Globus pallidus (tissue), 1 donor: Measurements from ENCODE around the gene STRA8.

Experiments
- DNase-seq: peaks from one replicate; pipeline ENCODE4 v3.0.0-alpha.2; 2015; ENCODE audit warnings: low spot score

The STRA8 gene

GRCh38 chr7:135238112-135238744, 4.6 kb downstream of the STRA8 start:
- no peak for DNase-seq

GRCh38 chr7:135239263-135239662, 5.6 kb downstream of the STRA8 start:
- no peak for DNase-seq

GRCh38 chr7:135240441-135240840, 6.8 kb downstream of the STRA8 start:
- DNase-seq: peak; percentile 48

DNA sequence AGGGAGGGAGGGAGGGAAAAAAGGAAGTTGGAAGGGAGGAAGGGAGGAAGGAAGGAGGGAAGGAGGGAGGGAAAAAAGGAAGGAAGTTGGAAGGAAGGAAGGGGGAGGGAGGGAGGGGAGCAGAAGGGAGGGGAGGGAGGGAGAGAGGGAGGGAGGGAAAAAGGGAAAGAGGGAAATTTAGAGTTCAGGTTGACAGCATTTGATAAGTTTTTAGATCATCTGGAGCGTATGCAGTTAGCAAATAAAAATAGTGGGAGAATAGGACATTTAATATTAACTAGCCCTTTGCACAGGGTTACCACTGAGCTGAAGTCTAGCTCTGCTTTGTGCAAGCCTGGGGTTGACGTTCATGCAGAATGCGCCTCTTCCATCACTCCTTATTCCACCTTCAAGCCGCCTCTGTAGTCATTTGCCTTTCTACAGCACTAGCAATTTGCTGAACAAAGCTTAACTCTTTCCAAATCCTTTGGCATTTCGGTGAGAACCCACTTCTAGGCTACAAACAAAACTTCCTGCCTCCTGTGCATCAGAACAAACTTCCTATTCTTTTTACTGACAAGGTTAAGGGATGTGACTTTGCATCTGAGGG, 8.6 kb downstream of the STRA8 start:
- DNase-seq: no peak

- no peak for DNase-seq
Measured at GRCh38 chr7:135245226-135246190, 11.9 kb downstream of the STRA8 start.

DNA sequence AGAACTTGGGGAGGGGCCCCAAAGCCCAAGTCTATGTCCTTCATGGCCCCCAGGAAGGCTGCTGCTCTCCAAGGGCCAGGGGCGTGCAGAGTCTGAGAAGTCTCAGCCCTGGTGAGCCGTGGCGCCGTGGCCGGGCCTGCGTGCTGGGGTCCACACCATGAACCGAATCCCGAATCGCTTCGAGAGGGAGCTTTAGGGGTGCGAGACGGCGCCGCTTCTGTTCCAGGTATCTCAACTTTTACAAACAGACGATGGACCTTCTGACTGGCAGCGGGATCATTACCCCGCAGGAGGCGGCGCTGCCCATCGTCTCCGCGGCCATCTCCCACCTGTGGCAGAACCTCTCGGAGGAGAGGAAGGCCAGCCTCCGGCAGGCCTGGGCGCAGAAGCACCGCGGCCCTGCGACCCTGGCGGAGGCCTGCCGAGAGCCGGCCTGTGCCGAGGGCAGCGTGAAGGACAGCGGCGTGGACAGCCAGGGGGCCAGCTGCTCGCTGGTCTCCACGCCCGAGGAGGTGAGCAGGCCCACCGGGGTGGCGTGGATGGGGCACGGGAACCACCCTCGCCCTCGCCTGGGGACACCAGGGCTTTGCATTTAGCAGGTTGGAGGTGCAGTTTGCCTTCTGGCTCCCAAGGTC, 12.7 kb downstream of the STRA8 start:
- DNase-seq: no peak

DNA sequence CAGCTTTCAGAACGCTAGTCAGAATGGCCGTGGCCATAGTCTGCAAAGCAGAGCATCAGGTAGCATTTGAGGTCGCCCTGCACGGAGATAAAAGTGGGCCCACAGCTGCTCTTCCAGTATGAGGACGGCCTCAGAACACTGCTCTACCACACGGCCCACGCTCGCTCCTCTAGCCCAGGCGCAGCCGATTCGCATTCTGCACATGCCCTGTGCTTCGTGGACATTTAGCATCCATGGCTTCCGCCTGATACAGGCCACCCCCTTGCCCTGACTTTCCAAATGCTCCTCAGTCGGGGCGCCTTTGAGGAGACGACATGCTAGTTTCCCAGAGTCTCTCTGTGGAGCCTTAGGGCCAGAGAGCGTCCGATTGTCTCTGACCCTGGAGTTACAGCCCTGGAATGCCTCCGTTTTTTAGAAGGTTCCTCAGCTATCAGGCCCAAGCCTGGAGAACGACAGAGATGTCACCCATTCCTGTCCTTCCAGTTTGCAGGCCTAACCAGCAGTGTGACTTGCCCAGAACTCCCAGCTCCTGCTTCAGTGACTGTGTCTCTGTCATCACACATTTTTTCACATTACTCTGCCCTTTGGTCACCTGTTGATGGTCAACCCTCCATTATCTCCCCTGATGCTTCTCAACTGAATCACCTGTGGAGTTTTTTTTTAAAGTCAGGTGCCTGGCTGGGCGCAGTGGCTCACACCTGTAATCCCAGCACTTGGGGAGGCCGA, 14.3 kb downstream of the STRA8 start:
- DNase-seq: no peak

DNA sequence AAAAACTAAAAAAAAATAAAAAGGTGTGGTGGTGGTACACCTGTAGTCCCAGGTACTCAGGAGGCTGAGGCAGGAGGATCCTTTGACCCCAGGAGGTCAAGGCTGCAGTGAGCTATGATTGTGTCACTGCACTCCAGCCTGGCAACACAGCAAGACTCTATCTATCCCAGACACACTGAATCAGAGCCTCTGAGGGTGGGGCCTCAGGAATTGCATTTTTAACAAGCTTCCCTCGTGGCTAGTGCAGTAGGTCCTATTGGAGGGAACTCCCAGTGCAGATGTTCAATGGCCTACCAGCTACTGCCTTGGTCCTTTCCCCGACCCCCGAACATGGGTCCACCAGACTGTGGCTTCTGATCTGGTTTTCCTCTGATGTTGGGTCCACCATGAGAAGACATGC, 14.9 kb downstream of the STRA8 start:
- no peak for DNase-seq

- no peak for DNase-seq
Measured at GRCh38 chr7:135251496-135252391, 18.1 kb downstream of the STRA8 start.

GRCh38 chr7:135253851-135254771, 20.5 kb downstream of the STRA8 start:
- peak; percentile 94 for DNase-seq

DNA sequence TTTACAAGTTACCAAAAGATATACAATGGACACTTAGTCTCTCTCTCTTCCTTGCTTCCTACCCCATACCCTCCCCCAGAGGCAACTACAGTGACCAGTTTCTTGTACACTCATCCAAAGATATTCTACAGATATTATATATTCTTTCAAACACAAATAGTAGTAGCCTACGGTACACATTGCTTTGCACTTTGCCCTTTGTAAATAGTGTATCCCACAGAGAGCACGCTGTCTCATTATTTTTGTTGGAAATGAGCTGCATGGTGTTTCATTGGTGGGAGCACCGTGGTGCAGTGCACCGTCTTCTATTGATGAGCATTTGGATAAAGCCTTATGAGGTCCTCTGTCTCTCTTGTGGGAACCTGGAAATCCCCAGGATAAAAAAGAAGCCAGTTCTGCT, 24.2 kb downstream of the STRA8 start:
- no peak for DNase-seq

DNA sequence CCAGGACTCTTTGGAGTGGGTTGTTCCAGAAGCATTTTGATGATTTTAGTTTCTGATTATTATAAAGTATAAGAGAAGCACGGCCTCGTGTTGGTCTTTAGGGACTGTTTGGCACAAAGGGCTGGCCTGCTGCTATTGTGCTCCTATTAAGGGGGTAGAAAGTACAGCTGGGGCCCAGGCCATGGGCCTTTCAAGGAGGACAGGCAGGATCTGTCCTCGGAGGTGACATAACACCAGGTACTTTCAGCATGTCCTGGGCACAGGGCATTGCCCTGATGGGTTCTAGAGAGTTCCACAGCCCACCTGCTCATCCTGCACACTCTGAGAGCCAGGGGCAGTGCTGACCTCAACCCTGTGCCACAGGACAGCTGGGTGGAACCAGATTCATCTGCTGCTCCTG, 24.9 kb downstream of the STRA8 start:
- no peak for DNase-seq

DNA sequence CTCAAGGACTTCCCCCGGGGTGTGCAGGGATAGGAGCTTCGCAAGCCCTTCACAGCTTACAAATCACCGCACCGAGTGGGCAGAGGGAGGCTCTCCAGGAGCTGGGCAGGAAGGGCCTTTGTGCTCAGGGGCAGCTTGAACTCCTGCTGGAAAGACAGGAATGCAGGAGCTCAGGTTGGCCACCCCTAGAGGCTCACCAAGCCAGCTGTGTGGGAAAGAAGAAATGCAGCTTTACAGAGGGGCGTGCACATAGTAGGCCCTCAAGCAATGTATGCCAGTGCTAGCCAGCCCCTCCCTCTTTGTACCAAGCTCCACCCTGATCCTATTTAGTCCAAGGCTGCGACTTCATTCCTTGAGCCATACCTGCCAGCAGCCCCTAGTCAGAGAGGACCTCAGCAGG, 26.1 kb downstream of the STRA8 start:
- DNase-seq: no peak

DNA sequence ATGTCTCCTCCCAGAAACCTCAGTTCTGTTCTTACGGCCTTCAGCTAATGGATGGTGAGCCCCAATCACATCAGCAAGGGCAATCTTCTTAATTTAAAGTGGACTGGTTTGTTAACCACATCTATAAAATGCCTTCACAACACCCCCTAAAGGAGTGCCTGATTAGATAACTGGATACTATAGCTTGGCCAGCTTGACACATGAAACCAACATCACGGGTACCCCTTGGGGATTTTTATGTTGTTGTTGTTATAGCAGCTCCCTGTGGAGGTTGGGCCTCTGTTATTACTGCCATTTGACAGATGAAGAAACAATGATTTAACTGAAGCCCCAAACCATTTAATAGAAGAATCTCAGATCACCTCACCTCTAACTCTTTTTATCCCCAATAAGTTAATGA, 26.8 kb downstream of the STRA8 start:
- no peak for DNase-seq

DNA sequence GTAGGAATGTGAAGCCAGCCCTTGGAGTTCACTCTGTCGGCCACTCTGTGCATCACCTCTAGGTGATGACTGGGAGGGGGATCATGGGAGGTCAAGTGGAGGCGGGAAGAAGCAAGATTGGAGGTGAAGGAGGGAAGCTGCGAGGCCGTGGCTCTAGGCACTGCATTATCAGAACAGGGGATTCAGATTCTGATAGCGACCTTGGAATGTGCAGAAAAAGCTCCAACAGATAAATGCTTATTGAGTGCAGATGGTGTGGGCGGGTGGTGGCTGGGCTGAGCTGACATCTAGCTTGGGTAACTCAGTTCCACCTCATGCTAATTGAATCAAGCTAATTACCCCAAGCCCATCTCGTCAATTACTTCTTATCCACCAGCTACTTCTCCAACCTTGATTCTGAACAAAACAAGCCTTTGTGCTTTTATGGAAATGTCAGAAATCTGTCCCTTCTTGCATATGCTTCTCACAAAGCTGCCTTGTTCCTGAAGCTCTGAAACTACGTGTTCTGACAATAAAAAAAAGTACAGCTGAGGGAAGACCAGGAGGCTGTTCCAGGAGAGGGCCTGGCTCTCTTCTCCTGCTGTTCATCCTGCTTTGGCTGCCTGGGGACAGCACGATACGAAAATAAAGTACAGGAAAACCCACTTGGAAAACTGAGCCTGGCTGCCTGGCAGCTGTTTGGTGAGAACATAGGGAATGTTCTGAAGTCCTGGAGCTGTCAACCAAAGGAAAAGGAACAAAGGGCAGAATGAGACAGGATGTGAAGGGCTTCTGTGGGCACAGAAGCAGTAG, 27.5 kb downstream of the STRA8 start:
- peak; percentile 87 for DNase-seq

- no peak for DNase-seq
Measured at GRCh38 chr7:135262623-135263320, 29.1 kb downstream of the STRA8 start.

DNA sequence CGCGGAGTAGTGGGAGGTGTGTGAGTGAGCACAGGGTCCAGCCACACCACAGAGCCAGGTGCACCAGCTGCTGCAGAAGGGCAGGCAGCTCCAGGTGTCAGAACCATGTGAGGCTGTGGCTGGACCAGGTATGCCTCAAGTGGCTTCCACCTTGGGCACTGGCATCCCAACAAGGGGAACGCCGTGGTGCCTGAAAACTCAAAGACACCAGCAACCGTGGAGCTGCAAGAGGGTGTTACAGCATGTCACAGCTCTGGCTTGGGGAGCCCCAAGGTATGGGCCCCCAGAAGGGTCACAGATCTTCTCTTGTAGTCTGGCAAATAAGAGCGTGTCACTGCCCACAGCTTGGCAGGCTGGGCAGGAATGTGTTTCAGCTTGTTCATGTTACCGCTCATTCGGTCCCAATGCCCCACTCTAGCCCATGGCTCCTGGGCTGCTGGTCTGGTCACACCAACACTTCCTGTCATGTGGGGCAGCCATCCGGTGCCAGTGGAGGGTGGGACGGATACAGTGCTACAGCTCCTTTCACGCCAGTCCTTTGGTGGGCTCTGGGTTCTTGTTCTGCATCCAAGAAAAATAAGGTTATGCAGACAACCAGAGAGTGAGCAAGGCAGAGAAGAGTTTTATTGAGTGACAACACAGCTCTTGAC, 29.8 kb downstream of the STRA8 start:
- no peak for DNase-seq

- no peak for DNase-seq
Measured at GRCh38 chr7:135265637-135266036, 32.0 kb downstream of the STRA8 start.
